CD4-positive, CD25-positive, alpha-beta regulatory T cell (primary cell): ENCODE measurements around the gene STIL. TPM values are rescaled to one million over a fixed set of nuclear protein-coding genes. Genes with fewer than 3 reads are reported as not detected.

ENCODE experiments used
- ATAC-seq, 2 donors: fragments of 150-1000 bp; cut with Tn5 transposase; one replicate each; pipeline ENCODE4 v1.10.0; 2021; ENCODE audit warnings: low read depth in 2 of 2, moderate number of reproducible peaks in 2 of 2, moderate library complexity in 1 of 2
- DNase-seq, 3 donors: peaks; one replicate each; pipeline versions ENCODE4 v3.0.0 to v3.0.0-alpha.2; 2012 to 2022; ENCODE audit warnings: mixed read lengths in 1 of 3
- H3K27ac ChIP-seq: one replicate; pipeline ENCODE4 v1.7.0; 2013; ENCODE audit warnings: mild to moderate bottlenecking, low read length; ENCODE audit not compliant: insufficient read depth, poor library complexity, severe bottlenecking
- H3K27me3 ChIP-seq: one replicate; pipeline ENCODE4 v1.7.0; 2013; ENCODE audit warnings: low read length; ENCODE audit not compliant: control insufficient read depth, insufficient read depth
- H3K36me3 ChIP-seq: one replicate; pipeline ENCODE4 v1.7.0; 2013; ENCODE audit warnings: mild to moderate bottlenecking, low read length, moderate library complexity; ENCODE audit not compliant: control insufficient read depth, insufficient read depth
- H3K4me1 ChIP-seq: 2 replicates; pipeline ENCODE4 v1.7.0; 2013; ENCODE audit warnings: mild to moderate bottlenecking, low read length; ENCODE audit not compliant: insufficient read depth, control insufficient read depth, poor library complexity, severe bottlenecking
- H3K4me3 ChIP-seq: one replicate; pipeline ENCODE4 v1.7.0; 2013; ENCODE audit warnings: low read depth, mild to moderate bottlenecking, low read length, moderate library complexity
- H3K9me3 ChIP-seq, 2 experiments: 1 replicate in 1 of 2; 2 replicates in 1 of 2; pipeline ENCODE4 v1.7.0; 2013; ENCODE audit warnings: low read length in 2 of 2, mild to moderate bottlenecking in 1 of 2, moderate library complexity in 1 of 2; ENCODE audit not compliant: control insufficient read depth in 2 of 2
- H3K27ac Mint-ChIP-seq, 3 donors: one replicate each; pipeline ENCODE4 v1.8.0; 2020 to 2022; ENCODE audit warnings: mild to moderate bottlenecking in 3 of 3, mixed read lengths in 3 of 3, moderate library complexity in 2 of 3
- H3K27me3 Mint-ChIP-seq: one replicate; pipeline ENCODE4 v1.8.0; 2022; ENCODE audit warnings: mild to moderate bottlenecking, mixed read lengths
- H3K36me3 Mint-ChIP-seq: one replicate; pipeline ENCODE4 v1.8.0; 2020; ENCODE audit warnings: mixed read lengths
- H3K4me1 Mint-ChIP-seq, 4 donors: one replicate each; pipeline ENCODE4 v1.8.0; 2020 to 2022; ENCODE audit warnings: mixed read lengths in 4 of 4, mild to moderate bottlenecking in 1 of 4
- H3K4me3 Mint-ChIP-seq, 4 donors: one replicate each; pipeline ENCODE4 v1.8.0; 2020 to 2022; ENCODE audit warnings: mild to moderate bottlenecking in 4 of 4, mixed read lengths in 4 of 4, moderate library complexity in 3 of 4
- H3K9me3 Mint-ChIP-seq, 7 donors: one replicate each; pipeline ENCODE4 v1.8.0; 2020 to 2022; ENCODE audit warnings: mixed read lengths in 7 of 7, mild to moderate bottlenecking in 3 of 7, moderate library complexity in 2 of 7
- polyA plus RNA-seq, 4 donors: library from polyadenylated mRNA; unstranded; fragments of 300-500 nt; fragmentation: Illumina TruSeq; gene quantifications; one replicate each; pipeline ENCODE4 v1.2.3, GENCODE V29; 2021
- total RNA-seq: library from RNA; stranded (reverse); gene quantifications from one replicate; pipeline ENCODE4 v1.2.3, GENCODE V29; 2022

Gene STIL
- total and polyA plus RNA-seq, 5 donors from 2014 or later, result 0.64 to 5.1 (median 0.92) TPM

DNA sequence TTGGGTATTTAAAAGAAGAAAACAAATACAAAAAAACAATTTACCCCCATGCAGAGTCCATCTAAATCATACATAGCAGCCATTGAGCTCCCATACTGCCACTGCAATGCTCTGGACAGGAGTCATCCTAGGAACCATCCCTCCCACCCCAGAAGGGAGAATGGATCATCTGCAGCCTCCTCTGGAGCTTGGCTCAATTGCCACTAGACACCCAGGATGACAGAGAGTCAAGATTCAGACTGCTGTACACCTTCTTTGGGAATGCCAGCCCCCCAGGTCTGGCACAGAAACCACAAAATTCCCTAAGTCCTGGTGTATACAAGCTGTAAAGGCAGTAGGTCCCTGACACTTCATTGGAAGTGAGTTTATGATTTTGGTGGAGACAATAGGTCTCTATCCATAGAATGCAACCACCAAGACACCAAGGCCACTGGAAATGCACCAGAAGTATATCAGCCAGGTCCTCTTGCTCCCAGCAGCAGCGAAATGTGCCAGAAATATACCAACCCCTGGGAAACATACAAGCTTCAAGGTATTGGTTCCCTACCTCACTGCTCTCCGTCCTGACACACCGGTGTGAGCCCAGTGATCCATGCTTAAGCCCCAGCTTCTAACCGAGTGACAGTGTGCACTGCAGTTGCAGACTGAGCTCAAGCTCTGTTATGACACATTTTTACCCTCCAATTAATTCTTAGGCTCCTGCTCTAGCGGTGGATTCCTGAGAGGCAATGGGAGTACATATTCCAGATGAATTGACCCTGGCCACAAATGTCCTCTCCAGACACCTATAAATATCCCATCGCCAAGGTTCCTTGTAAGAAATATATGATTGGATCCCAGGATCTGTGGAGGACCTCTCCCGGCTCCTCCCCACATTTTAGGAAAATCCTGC is 86.4 kb downstream of the STIL start:
- no peak for ATAC-seq
- H3K4me3 Mint-ChIP-seq, result no peak overlapping the region
- peaks cover 65% of the 10 kb centered on the region for H3K27me3 Mint-ChIP-seq
- Histone ChIP-seq H3K27me3 (peaks cover 64% of the 10 kb centered on the region), H3K4me1 (peaks cover 48% of the 10 kb centered on the region), H3K36me3 (no peaks in the 10 kb centered on the region), H3K9me3 (no peaks in the 10 kb centered on the region), H3K4me3 (no peak overlapping the region), H3K27ac (no peak overlapping the region)
- H3K36me3 Mint-ChIP-seq, result no peaks in the 10 kb centered on the region
- no peak overlapping the region for H3K27ac Mint-ChIP-seq
- H3K9me3 Mint-ChIP-seq, result peaks cover 0 to 5% (median 0%) of the 10 kb centered on the region in 7 donors
- DNase-seq, result no peak
- H3K4me1 Mint-ChIP-seq, result peaks cover 0 to 39% (median 24%) of the 10 kb centered on the region in 4 donors

DNA sequence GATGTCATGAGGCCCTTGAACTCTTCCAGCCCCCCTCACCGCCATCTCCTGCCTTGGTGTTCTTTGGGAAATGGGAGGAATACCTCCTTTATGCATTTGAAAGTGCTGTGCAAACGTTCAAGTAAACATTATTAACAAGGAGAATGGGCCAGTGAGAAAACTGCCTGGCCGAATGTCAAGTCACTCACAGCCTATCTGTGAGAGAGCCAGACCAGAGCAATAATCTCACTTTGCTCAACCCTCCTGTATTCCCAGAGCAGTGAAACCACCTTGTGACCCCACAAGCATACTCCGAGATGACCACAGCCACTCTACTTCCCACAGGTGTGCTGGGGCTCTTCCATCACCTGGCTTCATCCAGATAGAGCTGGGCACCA is 87.1 kb downstream of the STIL start:
- Mint-ChIP-seq H3K4me1 (peaks cover 0 to 34% (median 23%) of the 10 kb centered on the region in 4 donors), H3K36me3 (no peaks in the 10 kb centered on the region), H3K27ac (no peak overlapping the region), H3K4me3 (no peak overlapping the region), H3K9me3 (peaks cover 0 to 5% (median 0%) of the 10 kb centered on the region in 7 donors), H3K27me3 (peaks cover 60% of the 10 kb centered on the region)
- H3K36me3 ChIP-seq, result no peaks in the 10 kb centered on the region
- peaks cover 68% of the 10 kb centered on the region for H3K27me3 ChIP-seq
- no peak overlapping the region for H3K4me3 ChIP-seq
- no peaks in the 10 kb centered on the region for H3K9me3 ChIP-seq
- DNase-seq (no peak), ATAC-seq (no peak)
- H3K27ac ChIP-seq, result no peak overlapping the region
- H3K4me1 ChIP-seq, result peaks cover 42% of the 10 kb centered on the region

DNA sequence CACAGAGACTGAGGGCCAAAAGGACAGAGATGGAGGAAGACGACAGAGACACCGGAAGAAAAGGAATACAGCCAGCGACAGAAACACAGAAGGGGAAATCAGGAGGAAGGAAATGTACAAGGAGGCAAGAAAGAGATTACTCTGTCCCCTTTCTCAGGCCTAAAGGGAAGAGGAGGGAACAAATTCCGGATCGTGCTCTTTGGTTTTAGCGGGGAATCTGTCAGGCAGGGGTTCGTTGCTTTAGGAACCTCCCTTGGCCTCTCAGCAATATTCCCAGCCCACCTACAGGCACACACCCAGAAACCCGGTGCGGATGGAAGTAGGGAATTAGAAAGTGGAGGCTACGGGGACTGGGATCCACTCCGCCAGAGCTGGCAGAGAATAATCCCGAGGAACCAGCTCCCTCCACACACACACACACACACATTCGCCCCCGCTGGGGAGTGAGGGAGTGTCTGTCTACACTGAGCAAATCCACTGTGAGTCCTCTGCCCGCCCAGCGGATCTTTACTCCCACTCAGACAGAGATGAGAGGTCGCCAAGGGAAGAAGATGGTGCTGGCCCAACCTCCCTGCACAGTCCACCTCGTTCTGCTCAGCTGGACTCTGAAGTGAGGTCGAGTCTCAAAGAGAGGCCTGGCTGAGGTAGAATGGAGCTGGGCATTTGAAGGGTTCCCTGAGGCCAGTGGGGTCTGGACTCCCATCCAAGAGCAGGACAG is 87.7 kb downstream of the STIL start:
- Histone ChIP-seq H3K27me3 (peaks cover 65% of the 10 kb centered on the region), H3K36me3 (no peaks in the 10 kb centered on the region)
- H3K4me3 Mint-ChIP-seq, result peak overlapping the region in 3 of 4 donors; percentile 66 to 78 (median 73)

DNA sequence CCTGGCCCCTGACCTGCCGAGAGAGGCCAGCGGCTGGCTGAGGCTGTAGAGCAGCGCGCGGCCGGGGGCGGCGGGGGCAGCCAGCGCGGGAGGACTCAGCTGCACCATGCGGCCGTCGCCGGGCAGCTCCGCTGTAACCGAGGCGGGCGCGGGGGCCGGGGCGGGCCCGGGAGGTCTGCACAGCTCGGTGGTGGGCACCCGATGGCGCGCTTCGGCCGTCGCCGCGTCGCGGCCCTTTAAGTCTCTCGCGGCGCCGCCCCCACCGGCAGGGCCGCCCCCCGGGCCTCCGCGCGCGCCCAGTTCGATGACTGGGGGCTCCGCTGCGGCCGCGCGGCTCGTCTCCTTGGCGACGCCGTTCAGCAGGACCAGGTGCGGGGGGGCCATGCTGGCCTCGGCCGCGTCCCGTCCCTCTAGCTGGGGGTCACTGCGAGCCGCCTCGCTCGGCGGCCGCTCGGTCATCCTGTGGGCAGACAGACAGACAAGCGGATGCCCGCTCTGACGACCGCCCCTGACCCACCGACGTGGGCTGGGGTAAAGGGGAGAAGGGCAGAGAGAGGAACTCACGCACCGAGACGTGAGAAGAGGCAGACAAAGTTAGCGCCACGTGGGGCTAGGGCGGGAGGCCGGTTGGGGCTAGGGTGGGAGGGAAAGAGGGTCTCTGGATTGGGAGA is 88.4 kb downstream of the STIL start:
- no peak overlapping the region for H3K27ac ChIP-seq
- H3K36me3 ChIP-seq, result no peaks in the 10 kb centered on the region
- no peak for DNase-seq
- peaks cover 29% of the 10 kb centered on the region for H3K4me1 ChIP-seq
- H3K4me3 ChIP-seq, result no peak overlapping the region
- Mint-ChIP-seq H3K27ac (no peak overlapping the region), H3K4me3 (peak overlapping the region in 3 of 4 donors; percentile 66 to 78 (median 73)), H3K9me3 (peaks cover 0 to 3% (median 0%) of the 10 kb centered on the region in 7 donors), H3K27me3 (peaks cover 55% of the 10 kb centered on the region), H3K4me1 (peaks cover 0 to 22% (median 16%) of the 10 kb centered on the region in 4 donors), H3K36me3 (no peaks in the 10 kb centered on the region)
- no peaks in the 10 kb centered on the region for H3K9me3 ChIP-seq
- no peak for ATAC-seq
- H3K27me3 ChIP-seq, result peaks cover 63% of the 10 kb centered on the region

More for the DNA sequence above, 87.7 kb downstream of the STIL start:
- Histone ChIP-seq H3K4me1 (peaks cover 36% of the 10 kb centered on the region), H3K27ac (no peak overlapping the region), H3K4me3 (no peak overlapping the region), H3K9me3 (no peaks in the 10 kb centered on the region)
- DNase-seq (no peak), ATAC-seq (no peak)
- Mint-ChIP-seq H3K27ac (no peak overlapping the region), H3K4me1 (peaks cover 0 to 29% (median 18%) of the 10 kb centered on the region in 4 donors), H3K36me3 (no peaks in the 10 kb centered on the region), H3K9me3 (peaks cover 0 to 3% (median 0%) of the 10 kb centered on the region in 7 donors), H3K27me3 (peaks cover 54% of the 10 kb centered on the region)

DNA sequence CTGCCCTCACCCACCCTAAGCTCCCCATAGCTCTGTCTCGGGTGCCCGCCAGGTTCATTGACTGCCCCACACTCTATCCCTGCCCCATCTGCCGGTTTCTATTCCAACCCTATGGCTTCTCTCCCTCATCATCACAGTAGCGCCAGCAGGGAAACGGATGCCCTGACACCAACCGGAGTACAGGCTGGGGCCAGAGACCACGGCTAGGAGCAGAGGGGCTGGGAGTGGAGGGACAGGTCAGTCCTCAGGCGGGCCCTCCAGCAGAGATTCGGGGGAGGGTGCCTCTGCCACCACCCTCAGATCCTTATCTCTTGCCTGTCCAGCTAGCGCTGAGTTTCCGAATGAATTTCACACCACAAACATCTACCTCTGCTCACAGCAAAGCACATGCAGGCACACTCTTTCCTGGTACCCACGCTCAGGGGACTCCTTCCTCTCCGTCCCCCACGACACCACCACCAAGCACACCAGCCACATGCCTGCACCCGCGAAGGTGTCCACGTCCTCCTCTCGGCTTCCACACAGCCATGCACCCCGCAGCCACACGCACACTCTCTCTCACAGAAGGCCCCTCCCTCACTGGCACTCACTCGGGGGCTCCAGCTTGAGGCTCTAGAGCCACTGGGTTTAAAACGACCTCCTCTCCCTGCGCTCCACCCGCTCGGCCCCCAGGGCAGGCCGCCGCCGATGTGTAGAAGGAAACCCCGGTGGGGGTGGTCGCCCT is 89.1 kb downstream of the STIL start:
- Histone ChIP-seq H3K27ac (no peak overlapping the region), H3K4me1 (peaks cover 22% of the 10 kb centered on the region), H3K9me3 (no peaks in the 10 kb centered on the region), H3K4me3 (no peak overlapping the region), H3K36me3 (no peaks in the 10 kb centered on the region), H3K27me3 (peaks cover 56% of the 10 kb centered on the region)
- ATAC-seq, result no peak
- Mint-ChIP-seq H3K36me3 (no peaks in the 10 kb centered on the region), H3K27me3 (peaks cover 48% of the 10 kb centered on the region), H3K27ac (no peak overlapping the region), H3K9me3 (peaks cover 0 to 2% (median 0%) of the 10 kb centered on the region in 7 donors), H3K4me1 (peaks cover 0 to 15% (median 10%) of the 10 kb centered on the region in 4 donors), H3K4me3 (no peak overlapping the region)
- DNase-seq, result no peak

DNA sequence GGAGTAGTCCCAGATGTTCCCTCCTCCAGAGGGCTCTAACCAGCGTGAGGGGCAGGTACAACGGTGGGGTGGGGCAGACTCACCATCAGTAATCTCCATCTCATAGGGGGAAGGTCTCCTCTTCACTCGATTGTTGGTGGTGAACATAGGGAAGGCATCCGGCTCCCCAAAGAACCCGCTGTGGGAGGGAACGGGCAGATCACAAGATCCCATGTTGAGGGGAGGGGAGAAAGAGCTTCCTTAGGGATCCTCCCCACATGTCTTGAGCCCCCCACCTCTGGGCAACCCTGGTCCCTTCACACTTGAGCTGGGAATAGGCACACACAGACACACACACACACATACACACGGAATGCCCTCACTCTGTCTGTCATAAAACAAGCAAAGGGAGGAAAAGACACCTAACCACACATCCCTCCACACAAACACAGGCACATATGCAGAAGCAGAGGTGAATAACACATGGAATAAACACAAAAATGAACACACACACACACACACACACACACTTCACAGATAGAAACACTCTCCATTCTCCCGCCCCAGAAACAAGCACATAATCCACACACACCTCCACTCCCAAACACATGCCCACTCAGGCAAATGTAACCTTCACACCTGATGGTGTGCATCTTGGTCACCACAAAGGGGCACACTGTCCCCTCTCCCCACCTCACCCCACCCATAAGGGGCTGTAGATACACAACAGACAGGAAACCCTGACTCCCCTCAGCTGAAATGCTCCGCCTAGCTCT is 89.8 kb downstream of the STIL start:
- Histone ChIP-seq H3K36me3 (no peaks in the 10 kb centered on the region), H3K4me3 (no peak overlapping the region), H3K27me3 (peaks cover 55% of the 10 kb centered on the region), H3K27ac (no peak overlapping the region), H3K9me3 (no peaks in the 10 kb centered on the region), H3K4me1 (peaks cover 15% of the 10 kb centered on the region)
- Mint-ChIP-seq H3K4me3 (no peak overlapping the region), H3K4me1 (peaks cover 0 to 10% (median 6%) of the 10 kb centered on the region in 4 donors), H3K27me3 (peaks cover 40% of the 10 kb centered on the region), H3K27ac (no peak overlapping the region), H3K36me3 (no peaks in the 10 kb centered on the region), H3K9me3 (peaks cover 0 to 2% (median 0%) of the 10 kb centered on the region in 7 donors)
- DNase-seq, result no peak
- no peak for ATAC-seq
